PC-3 (cell line): ENCODE measurements around the gene APOH. TPM values are rescaled to one million over a fixed set of nuclear protein-coding genes. Genes with fewer than 3 reads are reported as not detected.

ENCODE experiments used
- ATAC-seq: fragments of 200-7000 bp; cut with Tn5 transposase; 2 replicates; pipeline ENCODE4 v1.9.1; 2020; ENCODE audit warnings: mild to moderate bottlenecking, moderate library complexity
- BruUV-seq: library from RNA; stranded (reverse); fragments of 400-500 nt; replicated peaks from 2 replicates; lab custom pipeline; 2021; lab: Mats Ljungman, UMichigan
- CTCF ChIA-PET: fragments of 300-600 bp; sonication (Branson Sonifier 250); formaldehyde crosslinking; loops from one replicate; lab custom pipeline; 2022; ENCODE audit warnings: antibody characterized with exemption; lab: Charles Lee
- POLR2A ChIA-PET: fragments of 300-600 bp; sonication (Branson Sonifier 250); formaldehyde crosslinking; loops from one replicate; lab custom pipeline; 2022; ENCODE audit warnings: antibody characterized with exemption; ENCODE audit not compliant: unreplicated experiment; lab: Charles Lee
- DNase-seq: peaks from one replicate; pipeline ENCODE4 v3.0.0-alpha.2; 2015
- H2AFZ ChIP-seq: fragments of 300-600 bp; sonication (generic); 2 replicates; pipeline ENCODE4 v1.6.0; 2016; ENCODE audit warnings: antibody characterized with exemption, low read length
- H3F3A ChIP-seq: fragments of 300-600 bp; sonication (generic); one replicate; pipeline ENCODE4 v1.6.0; 2017; ENCODE audit warnings: antibody characterized with exemption, low read length, control low read depth, mild to moderate bottlenecking; ENCODE audit not compliant: unreplicated experiment
- H3K27ac ChIP-seq: fragments of 300-600 bp; sonication (generic); 2 replicates; pipeline ENCODE4 v1.5.1; 2016; ENCODE audit warnings: mild to moderate bottlenecking, low read length
- H3K27me3 ChIP-seq: fragments of 300-600 bp; sonication (generic); 2 replicates; pipeline ENCODE4 v1.6.1; 2016; ENCODE audit warnings: low read length, mixed read lengths
- H3K36me3 ChIP-seq: fragments of 300-600 bp; sonication (generic); 2 replicates; pipeline ENCODE4 v1.6.1; 2016; ENCODE audit warnings: low read depth, mixed run types, low read length, mixed read lengths
- H3K4me1 ChIP-seq: fragments of 300-600 bp; sonication (generic); 2 replicates; pipeline ENCODE4 v1.5.1; 2016; ENCODE audit warnings: low read length; ENCODE audit not compliant: insufficient read depth
- H3K4me2 ChIP-seq: fragments of 300-600 bp; sonication (generic); 2 replicates; pipeline ENCODE4 v1.6.0; 2016; ENCODE audit warnings: low read length
- H3K4me3 ChIP-seq: fragments of 300-600 bp; sonication (generic); 2 replicates; pipeline ENCODE4 v1.5.1; 2016; ENCODE audit warnings: mild to moderate bottlenecking, low read length, mixed read lengths
- H3K79me2 ChIP-seq: fragments of 300-600 bp; sonication (generic); 2 replicates; pipeline ENCODE4 v1.6.1; 2017; ENCODE audit warnings: low read length, mixed read lengths
- H3K9ac ChIP-seq: fragments of 300-600 bp; sonication (generic); 2 replicates; pipeline ENCODE4 v1.6.0; 2016; ENCODE audit warnings: mild to moderate bottlenecking, low read length
- H3K9me2 ChIP-seq: fragments of 300-600 bp; sonication (generic); replicated peaks from 2 replicates; pipeline ENCODE4 v1.6.1; 2016; ENCODE audit warnings: mixed run types, low read length, mixed read lengths
- H3K9me3 ChIP-seq: fragments of 300-600 bp; sonication (generic); 2 replicates; pipeline ENCODE4 v1.6.1; 2016; ENCODE audit warnings: low read length, mixed read lengths
- H4K20me1 ChIP-seq: fragments of 300-600 bp; sonication (generic); 2 replicates; pipeline ENCODE4 v1.6.1; 2016; ENCODE audit warnings: low read length, mixed read lengths
- EZH2 ChIP-seq: fragments of 300-600 bp; sonication (generic); IDR thresholded peaks from one replicate; pipeline ENCODE4 v1.6.1; 2017; ENCODE audit warnings: antibody characterized with exemption, mild to moderate bottlenecking, low read length; ENCODE audit not compliant: unreplicated experiment
- EZH2phosphoT487 ChIP-seq: fragments of 300-600 bp; sonication (generic); IDR thresholded peaks from 2 replicates; pipeline ENCODE4 v1.6.1; 2018; ENCODE audit warnings: mild to moderate bottlenecking, antibody characterized with exemption, low read length, borderline replicate concordance
- intact Hi-C: fragments of 100-400 bp; cut with micrococcal nuclease; formaldehyde crosslinking; loops from 2 replicates; pipeline ENCODE4 v1.9.0; 2023
- total RNA-seq: library from RNA; depleted of rRNA; stranded (reverse); fragments of >200 nt; gene quantifications from 2 replicates; pipeline ENCODE4 v1.2.3, GENCODE V29; 2014
- TF ChIP-seq, protein P1 (sequence below): fragments of 300-600 bp; sonication (generic); conservative IDR thresholded peaks from 2 replicates; pipeline ENCODE4 v1.5.1; 2017; ENCODE audit warnings: antibody characterized with exemption, low read depth, mild to moderate bottlenecking, low read length

Gene APOH
- total RNA-seq, 1 experiment from 2014 or later, result not detected

GRCh38 chr17:66184392-66184791, 44.8 kb downstream of the APOH start:
- Histone ChIP-seq H3K79me2 (no peaks in the 10 kb centered on the region), H3K4me1 (no peaks in the 10 kb centered on the region)
- CTCF ChIA-PET, result no interaction called here

GRCh38 chr17:66183529-66183928, 45.7 kb downstream of the APOH start:
- no peak overlapping the region for H3K27ac ChIP-seq
- H3K9ac ChIP-seq, result no peak overlapping the region
- no peak overlapping the region for H2AFZ ChIP-seq
- H3K4me3 ChIP-seq, result no peak overlapping the region
- no TSS peak for BruUV-seq
- H3K4me2 ChIP-seq, result no peak overlapping the region
- CTCF ChIA-PET, result no interaction called here
- POLR2A ChIA-PET, result no interaction called here
- H3F3A ChIP-seq, result no peaks in the 10 kb centered on the region
- no peaks in the 10 kb centered on the region for H3K4me1 ChIP-seq
- DNase-seq (no peak), ATAC-seq (no peak)
- H3K9me3 ChIP-seq, result no peaks in the 10 kb centered on the region
- TF ChIP-seq, protein P1, sequence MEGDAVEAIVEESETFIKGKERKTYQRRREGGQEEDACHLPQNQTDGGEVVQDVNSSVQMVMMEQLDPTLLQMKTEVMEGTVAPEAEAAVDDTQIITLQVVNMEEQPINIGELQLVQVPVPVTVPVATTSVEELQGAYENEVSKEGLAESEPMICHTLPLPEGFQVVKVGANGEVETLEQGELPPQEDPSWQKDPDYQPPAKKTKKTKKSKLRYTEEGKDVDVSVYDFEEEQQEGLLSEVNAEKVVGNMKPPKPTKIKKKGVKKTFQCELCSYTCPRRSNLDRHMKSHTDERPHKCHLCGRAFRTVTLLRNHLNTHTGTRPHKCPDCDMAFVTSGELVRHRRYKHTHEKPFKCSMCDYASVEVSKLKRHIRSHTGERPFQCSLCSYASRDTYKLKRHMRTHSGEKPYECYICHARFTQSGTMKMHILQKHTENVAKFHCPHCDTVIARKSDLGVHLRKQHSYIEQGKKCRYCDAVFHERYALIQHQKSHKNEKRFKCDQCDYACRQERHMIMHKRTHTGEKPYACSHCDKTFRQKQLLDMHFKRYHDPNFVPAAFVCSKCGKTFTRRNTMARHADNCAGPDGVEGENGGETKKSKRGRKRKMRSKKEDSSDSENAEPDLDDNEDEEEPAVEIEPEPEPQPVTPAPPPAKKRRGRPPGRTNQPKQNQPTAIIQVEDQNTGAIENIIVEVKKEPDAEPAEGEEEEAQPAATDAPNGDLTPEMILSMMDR, result no peak
- TF ChIP-seq EZH2phosphoT487, result no peak
- no peak for TF ChIP-seq EZH2
- intact Hi-C loops, result no loop called here
- H3K79me2 ChIP-seq, result no peaks in the 10 kb centered on the region
- no peaks in the 10 kb centered on the region for H3K9me2 ChIP-seq
- H4K20me1 ChIP-seq, result no peaks in the 10 kb centered on the region
- H3K36me3 ChIP-seq, result no peaks in the 10 kb centered on the region
- no peaks in the 10 kb centered on the region for H3K27me3 ChIP-seq

More at GRCh38 chr17:66184392-66184791, 44.8 kb downstream of the APOH start:
- Histone ChIP-seq H2AFZ (no peak overlapping the region), H3K27ac (no peak overlapping the region), H3K36me3 (no peaks in the 10 kb centered on the region), H3K9me3 (no peaks in the 10 kb centered on the region), H3K9me2 (no peaks in the 10 kb centered on the region), H4K20me1 (no peaks in the 10 kb centered on the region), H3K27me3 (no peaks in the 10 kb centered on the region), H3K9ac (no peak overlapping the region), H3F3A (no peaks in the 10 kb centered on the region), H3K4me3 (no peak overlapping the region), H3K4me2 (no peak overlapping the region)
- ATAC-seq (no peak), DNase-seq (no peak)
- POLR2A ChIA-PET, result no interaction called here
- TF ChIP-seq, protein P1, result no peak
- no peak for TF ChIP-seq EZH2
- no peak for TF ChIP-seq EZH2phosphoT487
- no TSS peak for BruUV-seq
- intact Hi-C loops, result no loop called here

DNA sequence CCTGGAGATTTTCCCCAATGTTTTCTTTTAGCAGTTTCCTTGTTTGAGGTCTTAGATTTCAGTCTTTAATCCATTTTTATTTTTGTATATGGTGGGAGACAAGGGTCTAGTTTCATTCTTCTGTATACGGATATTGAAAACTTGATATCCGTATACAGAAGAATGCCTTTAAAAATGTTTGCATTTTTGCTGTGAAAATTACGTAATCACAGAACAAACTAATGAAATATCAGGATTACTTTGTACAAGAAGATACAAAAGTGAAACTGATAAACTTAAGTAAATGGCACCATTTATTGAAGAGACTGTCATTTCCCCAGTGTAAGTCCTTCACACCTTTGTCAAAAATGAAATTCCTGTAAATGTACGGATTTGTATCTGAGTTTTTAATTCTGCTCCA, 50.6 kb downstream of the APOH start:
- H3K9ac ChIP-seq, result no peak overlapping the region
- DNase-seq (no peak), ATAC-seq (no peak)
- H3K4me2 ChIP-seq, result no peak overlapping the region
- POLR2A ChIA-PET, result interaction anchor here (0.6 kb wide), 1 partner anchor 14 kb away, joined by 4 read pairs; no protein-coding TSS in a partner anchor
- H4K20me1 ChIP-seq, result no peaks in the 10 kb centered on the region
- H3F3A ChIP-seq, result no peaks in the 10 kb centered on the region
- H3K9me3 ChIP-seq, result no peaks in the 10 kb centered on the region
- H3K27me3 ChIP-seq, result no peaks in the 10 kb centered on the region
- intact Hi-C loops, result no loop called here
- no peak overlapping the region for H2AFZ ChIP-seq
- TF ChIP-seq EZH2 (no peak), EZH2phosphoT487 (no peak)
- TF ChIP-seq, protein P1, result no peak
- H3K79me2 ChIP-seq, result no peaks in the 10 kb centered on the region
- H3K27ac ChIP-seq, result no peak overlapping the region
- H3K36me3 ChIP-seq, result no peaks in the 10 kb centered on the region
- H3K4me1 ChIP-seq, result peaks cover 16% of the 10 kb centered on the region
- CTCF ChIA-PET, result no interaction called here
- H3K4me3 ChIP-seq, result no peak overlapping the region
- BruUV-seq, result no TSS peak
- no peaks in the 10 kb centered on the region for H3K9me2 ChIP-seq
